Measurements from ENCODE around the gene GPM6B.

GRCh38 chrX:13837290-13837745, 20.4 kb upstream of the GPM6B start:
- TF ChIP-seq POLR2AphosphoS5 (IDR thresholded peaks at IDR 0.05; ENCODE audit: low read depth, low read length) (no peak), POLR2A (IDR thresholded peaks at IDR 0.05; ENCODE audit: low read depth, low read length) (no peak), SPI1 (IDR thresholded peaks at IDR 0.05; ENCODE audit: low read depth, low read length) (no peak)
